ENCODE data around the gene ARID4A. TPM values are rescaled to one million over a fixed set of nuclear protein-coding genes. Genes with fewer than 3 reads are reported as not detected.

ARID4A gene
- total RNA-seq, 4 donors from 2014 or later, result 12.6 to 33.7 (median 18.5) TPM

- no peak for TF ChIP-seq CTCF (IDR thresholded peaks at IDR 0.05)
- no peak for ATAC-seq (ENCODE audit: low FRiP score)
- DNase-seq (ENCODE audit: low spot score), result no peak
Measured at GRCh38 chr14:58272588-58273372, 25.6 kb upstream of the ARID4A start.

DNA sequence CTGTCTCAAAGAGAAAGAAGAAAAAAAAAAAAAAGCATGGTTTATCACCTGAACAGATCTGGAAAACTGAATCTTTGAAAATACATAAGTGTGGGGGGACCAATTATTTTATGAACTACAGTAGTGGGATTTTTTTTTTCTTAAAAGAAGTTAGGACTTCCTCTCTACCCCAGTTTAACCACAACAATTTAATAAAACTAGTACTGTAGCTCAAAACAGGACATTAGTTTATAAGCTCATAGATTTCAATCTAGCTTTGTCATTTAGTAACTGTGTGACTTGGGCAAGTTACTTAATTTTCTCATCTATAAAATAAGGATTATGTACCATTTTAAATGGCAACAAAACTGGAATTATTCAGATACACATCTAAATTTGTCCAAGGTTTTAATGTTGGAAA, 23.5 kb upstream of the ARID4A start:
- DNase-seq (ENCODE audit: low spot score) (no peak), ATAC-seq (ENCODE audit: low FRiP score) (no peak)
- no peak for TF ChIP-seq CTCF (IDR thresholded peaks at IDR 0.05)

GRCh38 chr14:58275527-58276190, 22.7 kb upstream of the ARID4A start:
- no peak for DNase-seq (ENCODE audit: low spot score)
- TF ChIP-seq CTCF (IDR thresholded peaks at IDR 0.05), result no peak
- ATAC-seq (ENCODE audit: low FRiP score), result no peak

DNA sequence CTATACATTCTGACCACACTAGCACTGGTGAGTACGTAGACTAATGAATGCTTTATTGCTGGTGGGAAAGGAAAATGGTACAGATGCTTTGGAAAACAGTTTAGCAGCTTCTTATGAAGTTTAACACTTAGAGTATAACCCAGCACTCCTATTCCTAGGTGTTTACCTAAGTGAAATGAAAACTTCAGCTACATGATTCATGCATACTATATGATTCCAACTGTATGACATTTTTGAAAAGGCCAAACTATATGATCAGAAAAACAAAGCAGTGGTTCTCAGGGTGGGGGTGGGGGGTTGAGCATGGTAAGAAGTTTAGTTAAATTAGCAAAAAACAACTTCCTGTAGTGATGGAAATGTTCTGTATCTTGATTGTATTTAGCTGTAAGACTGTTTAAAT, 22.1 kb upstream of the ARID4A start:
- no peak for TF ChIP-seq CTCF (IDR thresholded peaks at IDR 0.05)
- ATAC-seq (ENCODE audit: low FRiP score), result no peak
- no peak for DNase-seq (ENCODE audit: low spot score)

DNA sequence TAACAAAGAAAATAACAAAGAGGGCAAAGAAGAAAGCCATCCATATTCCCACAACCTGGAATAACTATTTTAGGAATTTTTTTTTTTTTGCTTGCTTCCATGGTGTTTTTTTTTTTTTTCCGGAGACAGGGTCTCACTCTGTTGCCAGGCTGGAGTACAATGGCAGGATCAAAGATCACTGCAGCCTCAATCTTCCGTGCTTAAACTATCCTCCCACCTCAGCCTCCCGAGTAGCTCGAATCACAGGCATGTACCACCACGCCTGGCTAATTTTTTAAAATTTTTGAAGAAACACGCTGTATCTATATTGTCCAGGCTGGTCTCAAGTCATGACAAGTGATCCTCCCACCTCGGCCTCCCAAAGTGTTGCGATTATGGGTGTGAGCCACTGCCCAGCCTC, 20.2 kb upstream of the ARID4A start:
- no peak for ATAC-seq (ENCODE audit: low FRiP score)
- no peak for TF ChIP-seq CTCF (IDR thresholded peaks at IDR 0.05)

DNA sequence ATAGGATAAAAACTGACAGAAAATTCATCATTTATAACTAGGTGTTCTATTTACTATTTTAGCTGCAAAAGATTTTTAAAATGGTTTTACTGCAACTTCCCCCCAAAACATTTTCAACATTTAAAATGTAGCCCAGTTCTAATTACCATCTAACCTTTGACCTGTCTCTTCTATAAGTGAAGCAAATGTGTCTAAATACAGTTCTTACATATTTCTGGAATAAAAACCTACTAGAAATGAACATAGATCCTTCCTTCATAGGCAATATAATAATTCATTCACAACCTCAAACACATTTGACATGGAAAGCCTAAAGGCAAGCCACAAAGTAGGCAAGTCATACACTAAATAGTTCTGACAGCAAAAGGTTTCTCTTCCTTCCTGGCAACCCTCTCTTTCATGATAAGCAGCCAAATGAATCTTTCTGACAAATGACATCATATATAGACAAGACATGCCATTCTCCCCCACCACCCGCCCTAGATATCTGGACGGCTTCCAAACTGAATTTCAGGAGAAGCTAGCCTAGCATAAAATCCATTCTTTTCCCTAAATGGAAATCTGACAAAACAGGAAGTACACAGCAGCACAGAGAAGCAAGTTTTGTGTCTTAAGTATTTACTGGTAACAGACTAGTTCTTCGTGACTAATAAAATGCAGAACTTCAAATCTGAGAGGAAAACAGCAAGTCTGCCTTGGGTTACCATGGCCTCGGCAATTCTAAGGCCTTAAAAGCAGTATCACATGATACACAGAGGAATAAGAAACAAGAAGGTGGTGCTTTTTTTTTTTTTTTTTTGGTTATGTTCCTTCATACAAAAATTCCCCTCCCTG, 17.2 kb upstream of the ARID4A start:
- DNase-seq (ENCODE audit: low spot score) (no peak), ATAC-seq (ENCODE audit: low FRiP score) (peak; percentile 87)
- TF ChIP-seq CTCF (IDR thresholded peaks at IDR 0.05), result no peak

More for the DNA sequence above, 20.2 kb upstream of the ARID4A start:
- no peak for DNase-seq (ENCODE audit: low spot score)

Data from omental fat pad (tissue), 4 donors.